ENCODE measurements around the gene SNX27.

DNA sequence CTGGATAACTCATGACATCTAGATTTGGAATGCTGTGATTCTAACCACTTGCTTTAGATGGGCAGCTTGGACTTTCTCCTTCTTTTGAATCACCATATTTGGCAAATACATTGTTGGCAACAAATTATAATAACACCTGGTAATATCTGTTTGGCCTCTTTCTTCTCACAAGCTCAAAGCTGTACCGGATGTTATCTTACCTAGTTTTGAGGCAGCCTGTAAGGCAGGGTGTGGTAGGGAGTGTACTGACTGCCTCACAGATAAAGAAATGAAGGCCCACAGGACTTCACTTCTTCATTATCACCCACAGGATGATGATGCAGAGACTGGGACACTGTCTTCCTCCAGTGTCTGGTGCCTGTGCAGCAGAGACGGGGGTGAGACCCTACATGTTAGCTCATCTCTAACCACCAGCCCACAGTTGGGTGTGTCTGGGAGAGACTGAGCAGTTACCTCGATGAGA is 43.2 kb upstream of the SNX27 start:
- TF ChIP-seq, protein P1, sequence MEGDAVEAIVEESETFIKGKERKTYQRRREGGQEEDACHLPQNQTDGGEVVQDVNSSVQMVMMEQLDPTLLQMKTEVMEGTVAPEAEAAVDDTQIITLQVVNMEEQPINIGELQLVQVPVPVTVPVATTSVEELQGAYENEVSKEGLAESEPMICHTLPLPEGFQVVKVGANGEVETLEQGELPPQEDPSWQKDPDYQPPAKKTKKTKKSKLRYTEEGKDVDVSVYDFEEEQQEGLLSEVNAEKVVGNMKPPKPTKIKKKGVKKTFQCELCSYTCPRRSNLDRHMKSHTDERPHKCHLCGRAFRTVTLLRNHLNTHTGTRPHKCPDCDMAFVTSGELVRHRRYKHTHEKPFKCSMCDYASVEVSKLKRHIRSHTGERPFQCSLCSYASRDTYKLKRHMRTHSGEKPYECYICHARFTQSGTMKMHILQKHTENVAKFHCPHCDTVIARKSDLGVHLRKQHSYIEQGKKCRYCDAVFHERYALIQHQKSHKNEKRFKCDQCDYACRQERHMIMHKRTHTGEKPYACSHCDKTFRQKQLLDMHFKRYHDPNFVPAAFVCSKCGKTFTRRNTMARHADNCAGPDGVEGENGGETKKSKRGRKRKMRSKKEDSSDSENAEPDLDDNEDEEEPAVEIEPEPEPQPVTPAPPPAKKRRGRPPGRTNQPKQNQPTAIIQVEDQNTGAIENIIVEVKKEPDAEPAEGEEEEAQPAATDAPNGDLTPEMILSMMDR (conservative IDR thresholded peaks at IDR 0.05 in 1 of 2, IDR thresholded peaks at IDR 0.05 in 1 of 2; ENCODE audit: low read depth in 1 of 2, low read length in 2 of 2): no peak
- no peak for TF ChIP-seq EZH2 (IDR thresholded peaks at IDR 0.05; ENCODE audit: low read length, missing control alignments)

Measured in fibroblast of lung (primary cell).